Aorta (tissue), 5 donors: ENCODE data around the gene RPL35. TPM values are rescaled to one million over a fixed set of nuclear protein-coding genes. Genes with fewer than 3 reads are reported as not detected.
A peak's percentile ranks its signal among the peaks of the same experiment; 100 is the strongest.

Source experiments
- ATAC-seq: fragments of 200-7000 bp; cut with Tn5 transposase; one replicate; pipeline ENCODE4 v1.9.1; 2022; ENCODE audit warnings: moderate library complexity; ENCODE audit not compliant: low FRiP score
- DNase-seq, 2 donors: peaks; one replicate each; pipeline ENCODE4 v3.0.0-alpha.2; 2020
- H3K27ac ChIP-seq, 2 donors: one replicate each; pipeline ENCODE4 v1.5.1; 2013; ENCODE audit warnings: low read length in 2 of 2, mild to moderate bottlenecking in 2 of 2, moderate library complexity in 2 of 2, control low read depth in 1 of 2, inconsistent platforms in 1 of 2, low read depth in 1 of 2
- H3K27me3 ChIP-seq, 2 donors: one replicate each; pipeline ENCODE4 v1.6.1; 2013; ENCODE audit warnings: control low read depth in 1 of 2, low read length in 1 of 2, mild to moderate bottlenecking in 1 of 2, moderate library complexity in 1 of 2; ENCODE audit not compliant: insufficient read depth in 2 of 2, control insufficient read depth in 1 of 2
- H3K36me3 ChIP-seq, 2 donors: one replicate each; pipeline ENCODE4 v1.6.1; 2013; ENCODE audit warnings: control low read depth in 1 of 2, low read length in 1 of 2, mild to moderate bottlenecking in 1 of 2; ENCODE audit not compliant: insufficient read depth in 2 of 2, control insufficient read depth in 1 of 2
- H3K4me1 ChIP-seq, 2 donors: one replicate each; pipeline ENCODE4 v1.6.1; 2013; ENCODE audit warnings: low read length in 2 of 2, control low read depth in 1 of 2, mild to moderate bottlenecking in 1 of 2, moderate library complexity in 1 of 2; ENCODE audit not compliant: insufficient read depth in 2 of 2, control insufficient read depth in 1 of 2
- H3K4me3 ChIP-seq, 2 donors: one replicate each; pipeline ENCODE4 v1.5.1; 2013; ENCODE audit warnings: low read length in 2 of 2, control low read depth in 1 of 2, mild to moderate bottlenecking in 1 of 2
- H3K9me3 ChIP-seq: one replicate; pipeline ENCODE4 v1.6.1; 2013; ENCODE audit warnings: mild to moderate bottlenecking, low read length; ENCODE audit not compliant: control insufficient read depth
- WGBS, 2 donors: extraction: QIAGEN DNeasy Blood & Tissue Kit; methylation state at CpG; one replicate each; pipeline ENCODE4 v1.1.7; 2013; 5-methylcytosine and 5-hydroxymethylcytosine counted together
- intact Hi-C, 2 donors: fragments of 100-400 bp; cut with DNase I; formaldehyde crosslinking; loops; one replicate each; pipeline versions ENCODE4 v1.14.2 to v1.15.0; 2022
- polyA plus RNA-seq, 2 donors: library from polyadenylated mRNA; stranded (reverse); fragments of 200-250 nt; gene quantifications; one replicate each; pipeline ENCODE4 v1.2.3, GENCODE V29; 2013
- total RNA-seq, 2 donors: library from RNA; stranded (reverse); fragmentation: NEBNext Ultra II Directional; extraction: Animal tissue kit (Norgen Biotek cat#: 25700); gene quantifications; one replicate each; pipeline ENCODE4 v1.2.1, GENCODE V29; 2021
- donor health status: healthy with polysubstance abuse.
- donor health status: Bipolar disorder and iron deficiency.
- donor health status: DM: no; HTN: no; CAD: no.
- donor health status: DM: no; HTN: no; CAD: no.
- donor health status: DM: yes; HTN: yes; CAD: no.

Gene RPL35
- total and polyA plus RNA-seq, 4 donors = 806 to 6,282 (median 2,056) TPM

GRCh38 chr9:124880501-124880900 is 18.7 kb upstream of the RPL35 start:
- Histone ChIP-seq H3K4me1 (no peaks in the 10 kb centered on the region), H3K9me3 (no peaks in the 10 kb centered on the region), H3K4me3 (no peak overlapping the region), H3K36me3 (peaks cover 0 to 7% of the 10 kb centered on the region in 2 donors), H3K27me3 (no peaks in the 10 kb centered on the region), H3K27ac (no peak overlapping the region)
- intact Hi-C loops = no loop called here
- DNase-seq (no peak), ATAC-seq (no peak)
- 62 to 63% methylated on average over 9 of the region's 9 CpGs for WGBS, 2 donors

GRCh38 chr9:124879226-124879625 is 17.5 kb upstream of the RPL35 start:
- ATAC-seq (no peak), DNase-seq (no peak)
- Histone ChIP-seq H3K36me3 (peaks cover 0 to 10% of the 10 kb centered on the region in 2 donors), H3K4me3 (no peak overlapping the region), H3K4me1 (no peaks in the 10 kb centered on the region), H3K27ac (no peak overlapping the region), H3K9me3 (no peaks in the 10 kb centered on the region), H3K27me3 (no peaks in the 10 kb centered on the region)
- WGBS, 2 donors = 81 to 82% methylated on average over 10 of the region's 10 CpGs
- intact Hi-C loops = no loop called here

- WGBS, 2 donors = 84 to 85% methylated on average over 6 of the region's 6 CpGs
- Histone ChIP-seq H3K4me1 (no peaks in the 10 kb centered on the region), H3K27ac (no peak overlapping the region), H3K36me3 (peaks cover 0 to 10% of the 10 kb centered on the region in 2 donors), H3K9me3 (no peaks in the 10 kb centered on the region), H3K27me3 (no peaks in the 10 kb centered on the region), H3K4me3 (no peak overlapping the region)
- ATAC-seq = no peak
- intact Hi-C loops = no loop called here
- DNase-seq = no peak
Observed at GRCh38 chr9:124878518-124878917, 16.8 kb upstream of the RPL35 start.

GRCh38 chr9:124878021-124878420 is 16.3 kb upstream of the RPL35 start:
- no peak overlapping the region for H3K27ac ChIP-seq
- intact Hi-C loops = no loop called here
- 63 to 71% methylated on average over 1 of the region's 1 CpG for WGBS, 2 donors
- H3K4me1 ChIP-seq = no peaks in the 10 kb centered on the region
- H3K4me3 ChIP-seq = no peak overlapping the region
- DNase-seq (no peak), ATAC-seq (no peak)
- H3K36me3 ChIP-seq = peaks cover 0 to 10% of the 10 kb centered on the region in 2 donors
- no peaks in the 10 kb centered on the region for H3K27me3 ChIP-seq
- H3K9me3 ChIP-seq = no peaks in the 10 kb centered on the region

- no peak overlapping the region for H3K4me3 ChIP-seq
- H3K27ac ChIP-seq = no peak overlapping the region
- ATAC-seq (no peak), DNase-seq (no peak)
- 81 to 86% methylated on average over 14 of the region's 14 CpGs for WGBS, 2 donors
- H3K27me3 ChIP-seq = no peaks in the 10 kb centered on the region
- intact Hi-C loops = no loop called here
- no peaks in the 10 kb centered on the region for H3K4me1 ChIP-seq
- no peaks in the 10 kb centered on the region for H3K9me3 ChIP-seq
- peaks cover 0 to 10% of the 10 kb centered on the region in 2 donors for H3K36me3 ChIP-seq
Observed at GRCh38 chr9:124877021-124877782, 15.4 kb upstream of the RPL35 start.

- DNase-seq = no peak
- Histone ChIP-seq H3K9me3 (no peaks in the 10 kb centered on the region), H3K27ac (no peak overlapping the region), H3K4me3 (no peak overlapping the region), H3K36me3 (peaks cover 0 to 10% of the 10 kb centered on the region in 2 donors), H3K4me1 (no peaks in the 10 kb centered on the region), H3K27me3 (no peaks in the 10 kb centered on the region)
- WGBS, 2 donors = 90 to 95% methylated on average over 6 of the region's 6 CpGs
- no peak for ATAC-seq
- intact Hi-C loops = no loop called here
Observed at GRCh38 chr9:124875501-124875900, 13.7 kb upstream of the RPL35 start.

GRCh38 chr9:124873664-124874063 is 11.9 kb upstream of the RPL35 start:
- Histone ChIP-seq H3K36me3 (peaks cover 0 to 7% of the 10 kb centered on the region in 2 donors), H3K9me3 (no peaks in the 10 kb centered on the region), H3K27ac (no peak overlapping the region), H3K27me3 (no peaks in the 10 kb centered on the region), H3K4me3 (no peak overlapping the region), H3K4me1 (no peaks in the 10 kb centered on the region)
- 87% methylated on average over 14 of the region's 14 CpGs for WGBS, 2 donors
- DNase-seq = no peak
- ATAC-seq = no peak
- intact Hi-C loops = loop anchor here in 1 of 2 donors (5.0 kb wide), 1 partner anchor 69 kb away; the partner anchor contains the start of gene GOLGA1

GRCh38 chr9:124871156-124871561 is 9.4 kb upstream of the RPL35 start:
- Histone ChIP-seq H3K4me1 (no peaks in the 10 kb centered on the region), H3K27ac (no peak overlapping the region), H3K9me3 (no peaks in the 10 kb centered on the region), H3K36me3 (peaks cover 0 to 7% of the 10 kb centered on the region in 2 donors), H3K4me3 (no peak overlapping the region), H3K27me3 (no peaks in the 10 kb centered on the region)
- WGBS, 2 donors = 77 to 80% methylated on average over 11 of the region's 11 CpGs
- DNase-seq = no peak
- no peak for ATAC-seq
- intact Hi-C loops = loop anchor here in 1 of 2 donors (5.0 kb wide), 1 partner anchor 71 kb away; the partner anchor contains the start of gene GOLGA1

- no peaks in the 10 kb centered on the region for H3K27me3 ChIP-seq
- intact Hi-C loops = loop anchor here in 1 of 2 donors (5.0 kb wide), 1 partner anchor 72 kb away; the partner anchor contains the start of gene GOLGA1
- DNase-seq (no peak), ATAC-seq (no peak)
- WGBS, 2 donors = 67% methylated on average over 6 of the region's 6 CpGs
- no peaks in the 10 kb centered on the region for H3K9me3 ChIP-seq
- no peak overlapping the region for H3K27ac ChIP-seq
- H3K4me3 ChIP-seq = peak overlapping the region in 1 of 2 donors; percentile 5
- H3K36me3 ChIP-seq = peaks cover 0 to 5% of the 10 kb centered on the region in 2 donors
- no peaks in the 10 kb centered on the region for H3K4me1 ChIP-seq
Observed at GRCh38 chr9:124870723-124871122, 9.0 kb upstream of the RPL35 start.
